VCaP (cell line): ENCODE data around the gene FLOT1.

Source experiments
- H3K27ac ChIP-seq: fragments of 450-650 bp; 2 replicates; pipeline ENCODE4 v1.5.1; 2017
- TF ChIP-seq, protein P1 (sequence below): fragments of 450-650 bp; conservative IDR thresholded peaks from 2 replicates; pipeline ENCODE4 v1.5.1; 2017; ENCODE audit warnings: mild to moderate bottlenecking, moderate library complexity

FLOT1 gene

DNA sequence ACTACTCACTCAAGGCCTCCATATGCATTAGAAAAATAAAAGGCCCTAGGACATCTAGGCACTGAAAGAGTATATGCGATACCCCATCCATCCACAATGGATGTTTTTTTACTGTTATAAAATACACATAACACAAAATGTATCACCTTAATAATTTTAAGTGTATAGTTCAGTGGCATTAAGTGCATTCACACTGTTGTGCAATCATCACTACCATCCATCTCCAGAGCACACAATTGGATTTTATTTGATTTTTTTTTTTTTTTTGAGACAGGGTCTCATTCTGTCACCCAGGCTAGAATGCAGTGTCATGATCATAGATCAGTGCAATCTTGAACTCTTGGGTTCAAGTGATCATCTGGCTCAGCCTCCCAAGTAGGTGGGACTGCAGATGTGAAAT lies 28.2 kb downstream of the FLOT1 start:
- H3K27ac ChIP-seq, result no peak overlapping the region
- TF ChIP-seq, protein P1, sequence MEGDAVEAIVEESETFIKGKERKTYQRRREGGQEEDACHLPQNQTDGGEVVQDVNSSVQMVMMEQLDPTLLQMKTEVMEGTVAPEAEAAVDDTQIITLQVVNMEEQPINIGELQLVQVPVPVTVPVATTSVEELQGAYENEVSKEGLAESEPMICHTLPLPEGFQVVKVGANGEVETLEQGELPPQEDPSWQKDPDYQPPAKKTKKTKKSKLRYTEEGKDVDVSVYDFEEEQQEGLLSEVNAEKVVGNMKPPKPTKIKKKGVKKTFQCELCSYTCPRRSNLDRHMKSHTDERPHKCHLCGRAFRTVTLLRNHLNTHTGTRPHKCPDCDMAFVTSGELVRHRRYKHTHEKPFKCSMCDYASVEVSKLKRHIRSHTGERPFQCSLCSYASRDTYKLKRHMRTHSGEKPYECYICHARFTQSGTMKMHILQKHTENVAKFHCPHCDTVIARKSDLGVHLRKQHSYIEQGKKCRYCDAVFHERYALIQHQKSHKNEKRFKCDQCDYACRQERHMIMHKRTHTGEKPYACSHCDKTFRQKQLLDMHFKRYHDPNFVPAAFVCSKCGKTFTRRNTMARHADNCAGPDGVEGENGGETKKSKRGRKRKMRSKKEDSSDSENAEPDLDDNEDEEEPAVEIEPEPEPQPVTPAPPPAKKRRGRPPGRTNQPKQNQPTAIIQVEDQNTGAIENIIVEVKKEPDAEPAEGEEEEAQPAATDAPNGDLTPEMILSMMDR, result no peak

DNA sequence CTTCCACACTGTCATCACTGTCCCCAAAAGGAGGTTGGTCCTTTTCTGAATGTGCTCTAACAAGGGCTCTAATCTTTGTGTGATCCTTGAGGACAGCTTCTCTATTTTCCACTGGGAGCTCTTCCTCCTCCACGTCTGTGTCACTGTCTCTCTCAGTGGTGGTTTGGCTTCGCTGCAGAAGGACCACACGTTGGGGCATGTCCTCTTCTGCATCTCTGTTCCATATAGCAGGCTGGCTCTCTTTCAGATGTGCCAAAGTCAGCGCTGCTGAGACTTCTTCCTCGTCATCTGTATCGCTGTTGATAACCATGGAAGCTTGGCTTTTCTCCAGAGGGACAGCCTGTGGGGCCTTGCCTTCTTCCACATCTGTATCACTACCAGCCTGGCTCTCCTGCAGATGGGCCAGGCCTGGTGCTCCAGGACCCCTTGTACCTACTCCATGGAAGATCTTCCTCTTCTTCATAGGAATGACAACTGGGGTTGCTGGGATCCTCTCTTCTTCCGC lies 30.0 kb downstream of the FLOT1 start:
- TF ChIP-seq, protein P1, result no peak
- no peak overlapping the region for H3K27ac ChIP-seq

DNA sequence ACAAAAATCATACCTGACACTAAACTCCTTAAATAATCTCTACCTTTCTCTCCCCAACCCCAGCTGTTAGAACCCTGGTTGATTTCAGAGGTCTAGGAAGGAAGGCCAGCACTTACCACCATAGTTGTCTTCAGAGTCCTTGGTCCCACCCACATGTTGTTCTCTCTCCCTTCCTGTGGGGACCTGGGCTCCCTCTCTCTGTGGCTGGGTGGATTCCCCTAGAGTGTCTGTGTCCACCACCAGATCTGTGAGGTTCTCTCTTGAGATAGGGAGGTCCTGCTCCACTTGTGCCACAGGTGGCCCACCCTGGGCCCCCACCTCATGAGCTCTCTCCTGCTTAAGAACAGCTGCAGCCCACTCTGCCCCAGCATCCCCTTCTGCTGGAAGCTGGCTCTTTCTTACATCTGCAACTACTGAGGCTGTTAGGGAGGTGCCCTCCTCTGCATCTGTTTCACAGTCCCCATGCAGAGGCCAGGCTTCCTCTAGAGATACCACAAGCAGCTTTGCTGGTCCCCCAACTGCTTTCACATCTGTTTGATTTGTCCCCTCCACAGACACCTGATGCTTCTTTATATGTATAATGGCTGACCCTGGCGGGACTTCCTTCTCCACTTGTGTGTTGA lies 30.6 kb downstream of the FLOT1 start:
- no peak overlapping the region for H3K27ac ChIP-seq
- TF ChIP-seq, protein P1, result no peak

DNA sequence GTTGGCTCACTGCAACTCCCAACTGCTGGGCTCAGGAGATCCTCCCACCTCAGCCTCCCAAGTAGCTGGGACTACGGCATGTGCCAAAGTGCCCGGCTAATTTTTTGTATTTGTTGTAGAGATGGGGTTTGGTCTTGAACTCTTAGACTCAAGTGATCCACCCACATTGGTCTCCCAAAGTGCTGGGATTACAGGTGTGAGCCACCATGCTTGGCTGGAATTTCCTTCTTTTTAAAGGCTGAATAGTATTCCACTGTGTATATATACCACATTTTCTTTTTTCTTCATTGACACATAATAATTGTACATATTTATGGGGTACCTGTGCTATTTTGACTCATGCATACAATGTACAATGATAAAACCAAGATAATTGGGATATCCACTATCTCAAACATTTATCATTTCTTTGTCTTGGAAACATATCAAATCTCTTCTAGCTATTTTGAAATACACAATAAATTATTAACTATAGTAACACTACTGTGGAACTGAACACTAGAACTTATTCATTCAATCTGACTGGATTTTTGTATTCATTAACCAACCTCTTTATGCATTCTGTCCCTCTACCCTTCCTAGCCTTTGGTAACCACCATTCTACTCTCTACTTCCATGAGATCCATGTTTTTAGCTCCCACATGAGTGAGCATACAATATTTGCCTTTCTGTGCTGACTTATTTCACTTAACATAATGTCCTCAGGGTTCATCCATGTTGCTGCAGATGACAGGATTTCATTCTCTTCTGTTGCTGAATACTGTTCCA lies 33.2 kb downstream of the FLOT1 start:
- TF ChIP-seq, protein P1, result no peak
- no peak overlapping the region for H3K27ac ChIP-seq

DNA sequence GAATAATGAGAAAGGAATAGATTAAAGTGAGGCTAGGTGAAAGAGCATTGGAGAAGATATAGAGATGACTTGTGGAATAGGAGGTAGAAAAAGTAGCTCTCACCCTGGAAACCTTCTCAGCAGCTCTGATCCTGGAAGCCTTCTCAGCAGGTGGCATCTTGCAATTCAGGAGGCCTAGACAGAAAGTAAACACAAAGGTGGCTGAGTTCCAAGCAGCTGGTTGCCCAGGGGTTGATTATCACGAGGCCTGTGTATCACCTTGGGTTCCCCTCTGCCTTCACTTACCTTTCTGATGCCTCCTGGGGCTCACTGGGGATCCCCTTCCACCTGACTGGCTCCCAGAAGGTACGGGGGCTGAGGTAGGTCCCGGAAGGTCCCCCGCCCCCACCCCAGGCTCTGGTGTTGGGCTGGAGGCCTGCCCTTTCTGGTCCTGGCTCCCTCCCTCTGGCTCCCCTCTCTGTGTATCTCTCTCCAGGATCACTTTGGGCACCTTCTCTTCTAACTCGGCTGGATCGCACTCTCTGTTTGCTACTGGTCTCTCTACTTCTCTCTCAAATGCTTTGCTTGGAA lies 35.1 kb downstream of the FLOT1 start:
- TF ChIP-seq, protein P1, result no peak
- peak overlapping the region; percentile 16; the same call in 1 of the 2 replicates for H3K27ac ChIP-seq

DNA sequence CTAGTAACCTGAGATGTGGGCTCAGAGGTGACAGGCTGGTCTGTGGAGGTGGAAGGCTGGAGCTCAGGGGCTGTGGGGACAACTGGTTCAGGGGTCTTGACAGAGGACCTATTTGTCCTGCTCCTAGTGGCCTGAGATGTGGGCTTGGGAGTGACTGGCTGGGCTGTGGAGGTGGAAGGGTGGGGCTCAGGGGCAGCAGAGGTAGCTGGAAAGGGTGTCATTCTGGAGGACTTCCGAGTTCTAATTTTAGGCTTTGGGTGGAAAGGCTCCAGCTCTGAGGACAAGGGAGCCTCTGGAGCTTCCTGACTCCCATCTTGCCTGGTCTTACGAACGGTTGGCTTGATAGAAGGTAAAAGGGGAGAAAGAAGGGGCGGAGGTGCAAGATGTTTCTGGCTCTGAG lies 36.9 kb downstream of the FLOT1 start:
- TF ChIP-seq, protein P1, result no peak
- H3K27ac ChIP-seq, result no peak overlapping the region

DNA sequence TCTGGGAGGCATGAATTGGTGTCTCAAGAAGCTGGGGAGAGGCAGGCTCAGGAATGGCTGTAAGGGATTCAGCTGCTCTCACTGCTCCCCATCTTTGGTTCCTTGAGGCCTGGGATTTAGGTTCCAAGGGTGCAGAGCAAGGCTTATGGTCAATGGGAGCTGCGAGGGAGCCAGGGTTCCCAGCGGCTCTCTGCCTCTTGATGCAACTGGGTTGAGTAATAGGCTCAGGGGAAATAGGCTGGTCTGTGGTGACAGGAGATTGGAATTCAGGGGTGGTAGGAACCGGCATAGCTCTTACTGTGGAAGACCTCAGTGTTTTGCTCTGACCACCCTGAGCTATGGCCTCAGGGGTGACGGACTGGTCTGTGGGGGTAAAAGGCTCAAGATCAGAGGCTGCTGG lies 38.7 kb downstream of the FLOT1 start:
- TF ChIP-seq, protein P1, result no peak
- no peak overlapping the region for H3K27ac ChIP-seq
